NCI-H2029 treated with DMSO at 0.1 percent for 48 hours (cell line): ENCODE results near the gene YES1.
"Not testable (repeated sequence)": the region's sequence is repeated elsewhere in the genome, so short reads cannot be mapped to it uniquely, and the experiment has no call there.

Experiments used
- DNase-seq: peaks from one replicate; lab custom pipeline; 2025; lab: John Stamatoyannopoulos, UW

YES1 gene

GRCh38 chr18:784470-785172 is 27.4 kb downstream of the YES1 start:
- no peak for DNase-seq

- DNase-seq: no peak
Observed at GRCh38 chr18:778194-778927, 33.7 kb downstream of the YES1 start.

GRCh38 chr18:777021-777420 is 35.0 kb downstream of the YES1 start:
- no peak for DNase-seq

GRCh38 chr18:776044-776443 is 36.0 kb downstream of the YES1 start:
- not testable (repeated sequence) for DNase-seq

GRCh38 chr18:774811-775210 is 37.2 kb downstream of the YES1 start:
- no peak for DNase-seq

- DNase-seq: no peak
Observed at GRCh38 chr18:773980-774624, 37.9 kb downstream of the YES1 start.

- DNase-seq: no peak
Observed at GRCh38 chr18:770583-770961, 41.5 kb downstream of the YES1 start.

GRCh38 chr18:767961-768360 is 44.1 kb downstream of the YES1 start:
- DNase-seq: no peak

- DNase-seq: no peak
Observed at GRCh38 chr18:767084-767882, 44.8 kb downstream of the YES1 start.

GRCh38 chr18:766550-766860 is 45.5 kb downstream of the YES1 start:
- DNase-seq: no peak

- DNase-seq: peak; percentile 24
Observed at GRCh38 chr18:765764-766549, 46.1 kb downstream of the YES1 start.

GRCh38 chr18:759864-760263 is 52.2 kb downstream of the YES1 start:
- DNase-seq: not testable (repeated sequence)

GRCh38 chr18:755506-755905 is 56.5 kb downstream of the YES1 start:
- no peak for DNase-seq

- no peak for DNase-seq
Observed at GRCh38 chr18:754656-755055, 57.4 kb downstream of the YES1 start.

GRCh38 chr18:750456-750855 is 61.6 kb downstream of the YES1 start:
- DNase-seq: no peak

- DNase-seq: no peak
Observed at GRCh38 chr18:744832-745597, 67.0 kb downstream of the YES1 start.

- peak; percentile 11 for DNase-seq
Observed at GRCh38 chr18:741931-742512, 70.0 kb downstream of the YES1 start.

- no peak for DNase-seq
Observed at GRCh38 chr18:732371-732770, 79.7 kb downstream of the YES1 start.

- no peak for DNase-seq
Observed at GRCh38 chr18:731185-731584, 80.9 kb downstream of the YES1 start.

GRCh38 chr18:730692-731091 is 81.3 kb downstream of the YES1 start:
- DNase-seq: no peak

- DNase-seq: not testable (repeated sequence)
Observed at GRCh38 chr18:730120-730519, 81.9 kb downstream of the YES1 start.
